SU-DHL-6 (cell line): Measurements from ENCODE around the gene MBLAC2.

Experiments used
- CTCF ChIP-seq: fragments of 200-600 bp; sonication (generic); IDR thresholded peaks from one replicate; pipeline ENCODE4 v1.5.1; 2017; ENCODE audit warnings: antibody characterized with exemption, mild to moderate bottlenecking, low read length, moderate library complexity; ENCODE audit not compliant: insufficient read depth, poor library complexity, severe bottlenecking
- EZH2phosphoT487 ChIP-seq: fragments of 200-600 bp; sonication (generic), shearing (Covaris generic); conservative IDR thresholded peaks from 2 replicates; pipeline ENCODE4 v1.6.1; 2018; ENCODE audit warnings: mild to moderate bottlenecking, antibody characterized with exemption, low read length, moderate library complexity, mixed read lengths

- TF ChIP-seq CTCF: no peak
- TF ChIP-seq EZH2phosphoT487: no peak
These were observed 14.2 kb upstream of the MBLAC2 start for GRCh38 chr5:90488791-90489190.
